HG03095 (cell line): ENCODE data around the gene DHX15.

ENCODE experiments used
- ATAC-seq: cut with Tn5 transposase; IDR thresholded peaks from one replicate; pipeline ENCODE4 v1.9.1; 2021; ENCODE audit warnings: moderate library complexity; ENCODE audit not compliant: unreplicated experiment

The DHX15 gene

GRCh38 chr4:24583451-24584210 lies 723 bp downstream of the DHX15 start:
- ATAC-seq, result peak; percentile 32

GRCh38 chr4:24582235-24582832 lies 2.0 kb downstream of the DHX15 start:
- no peak for ATAC-seq

GRCh38 chr4:24578364-24578763 lies 6.0 kb downstream of the DHX15 start:
- no peak for ATAC-seq

GRCh38 chr4:24576276-24576675 lies 8.1 kb downstream of the DHX15 start:
- no peak for ATAC-seq

GRCh38 chr4:24574236-24574635 lies 10.1 kb downstream of the DHX15 start:
- ATAC-seq, result no peak

- no peak for ATAC-seq
These were observed 10.8 kb downstream of the DHX15 start for GRCh38 chr4:24573582-24573981.

GRCh38 chr4:24570574-24571236 lies 13.6 kb downstream of the DHX15 start:
- ATAC-seq, result no peak

GRCh38 chr4:24570172-24570571 lies 14.2 kb downstream of the DHX15 start:
- no peak for ATAC-seq

GRCh38 chr4:24569662-24570061 lies 14.7 kb downstream of the DHX15 start:
- ATAC-seq, result no peak

- no peak for ATAC-seq
These were observed 15.9 kb downstream of the DHX15 start for GRCh38 chr4:24568425-24568824.

- no peak for ATAC-seq
These were observed 19.3 kb downstream of the DHX15 start for GRCh38 chr4:24565054-24565453.

GRCh38 chr4:24564488-24564887 lies 19.9 kb downstream of the DHX15 start:
- ATAC-seq, result no peak

- ATAC-seq, result no peak
These were observed 22.8 kb downstream of the DHX15 start for GRCh38 chr4:24561438-24562139.

- ATAC-seq, result no peak
These were observed 23.4 kb downstream of the DHX15 start for GRCh38 chr4:24560868-24561368.

- no peak for ATAC-seq
These were observed 24.5 kb downstream of the DHX15 start for GRCh38 chr4:24559889-24560288.

GRCh38 chr4:24559032-24559821 lies 25.1 kb downstream of the DHX15 start:
- ATAC-seq, result no peak

- ATAC-seq, result no peak
These were observed 27.0 kb downstream of the DHX15 start for GRCh38 chr4:24557026-24558025.

- ATAC-seq, result no peak
These were observed 32.7 kb downstream of the DHX15 start for GRCh38 chr4:24551492-24552289.
